ENCODE data around the gene TMA7B.
A peak's percentile ranks its signal among the peaks of the same experiment; 100 is the strongest.

The TMA7B gene

GRCh38 chr22:39995393-39996252 lies 35.4 kb downstream of the TMA7B start:
- TF ChIP-seq, protein P1, sequence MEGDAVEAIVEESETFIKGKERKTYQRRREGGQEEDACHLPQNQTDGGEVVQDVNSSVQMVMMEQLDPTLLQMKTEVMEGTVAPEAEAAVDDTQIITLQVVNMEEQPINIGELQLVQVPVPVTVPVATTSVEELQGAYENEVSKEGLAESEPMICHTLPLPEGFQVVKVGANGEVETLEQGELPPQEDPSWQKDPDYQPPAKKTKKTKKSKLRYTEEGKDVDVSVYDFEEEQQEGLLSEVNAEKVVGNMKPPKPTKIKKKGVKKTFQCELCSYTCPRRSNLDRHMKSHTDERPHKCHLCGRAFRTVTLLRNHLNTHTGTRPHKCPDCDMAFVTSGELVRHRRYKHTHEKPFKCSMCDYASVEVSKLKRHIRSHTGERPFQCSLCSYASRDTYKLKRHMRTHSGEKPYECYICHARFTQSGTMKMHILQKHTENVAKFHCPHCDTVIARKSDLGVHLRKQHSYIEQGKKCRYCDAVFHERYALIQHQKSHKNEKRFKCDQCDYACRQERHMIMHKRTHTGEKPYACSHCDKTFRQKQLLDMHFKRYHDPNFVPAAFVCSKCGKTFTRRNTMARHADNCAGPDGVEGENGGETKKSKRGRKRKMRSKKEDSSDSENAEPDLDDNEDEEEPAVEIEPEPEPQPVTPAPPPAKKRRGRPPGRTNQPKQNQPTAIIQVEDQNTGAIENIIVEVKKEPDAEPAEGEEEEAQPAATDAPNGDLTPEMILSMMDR (IDR thresholded peaks at IDR 0.05; ENCODE audit: low read depth, low read length, missing control alignments), result no peak
- no peak overlapping the region for H3K4me3 ChIP-seq (ENCODE audit: low read depth, low read length)
- no peak for DNase-seq (ENCODE audit: low read depth)

DNA sequence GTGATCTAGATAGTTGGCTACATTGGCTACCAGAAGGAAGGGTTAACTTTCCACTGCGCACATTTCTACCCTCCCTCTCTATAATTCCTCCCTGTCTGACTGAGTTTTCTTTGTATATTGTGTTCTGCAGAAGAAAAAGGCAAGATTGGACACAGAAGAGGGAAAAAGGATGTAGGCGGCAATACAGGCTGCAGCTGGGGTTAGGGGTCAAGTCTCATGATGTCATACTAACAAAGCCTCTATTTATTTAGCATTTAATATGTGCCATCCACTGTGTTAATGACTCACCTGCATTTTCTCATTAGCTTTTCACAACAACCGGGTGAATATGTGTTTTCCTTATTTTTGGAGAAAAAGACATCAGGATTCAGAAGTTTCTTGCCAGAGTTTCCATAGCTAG lies 36.5 kb downstream of the TMA7B start:
- DNase-seq (ENCODE audit: low read depth), result no peak
- TF ChIP-seq, protein P1 (IDR thresholded peaks at IDR 0.05; ENCODE audit: low read depth, low read length, missing control alignments), result no peak
- H3K4me3 ChIP-seq (ENCODE audit: low read depth, low read length), result no peak overlapping the region

DNA sequence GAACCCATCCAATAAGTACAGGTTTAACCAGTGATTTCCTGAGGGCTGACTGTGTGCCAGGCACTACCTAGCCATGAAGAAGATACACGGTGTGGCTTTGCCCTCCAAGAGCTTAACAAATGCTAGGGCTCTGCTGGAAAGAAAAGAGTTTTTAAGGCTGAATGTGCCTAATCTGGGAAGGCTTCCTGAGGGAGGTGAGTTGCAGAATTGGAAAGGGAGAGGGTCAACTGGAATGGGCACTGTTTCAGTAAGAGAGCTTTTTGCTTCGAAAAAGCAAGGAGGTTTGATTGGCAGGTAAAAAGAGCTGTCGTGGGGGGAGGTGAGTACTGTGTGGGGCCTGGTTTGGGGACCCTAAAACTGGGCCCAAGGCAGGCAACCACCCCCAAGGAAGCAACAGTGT lies 37.2 kb downstream of the TMA7B start:
- TF ChIP-seq, protein P1 (IDR thresholded peaks at IDR 0.05; ENCODE audit: low read depth, low read length, missing control alignments), result no peak
- H3K4me3 ChIP-seq (ENCODE audit: low read depth, low read length), result no peak overlapping the region
- no peak for DNase-seq (ENCODE audit: low read depth)

DNA sequence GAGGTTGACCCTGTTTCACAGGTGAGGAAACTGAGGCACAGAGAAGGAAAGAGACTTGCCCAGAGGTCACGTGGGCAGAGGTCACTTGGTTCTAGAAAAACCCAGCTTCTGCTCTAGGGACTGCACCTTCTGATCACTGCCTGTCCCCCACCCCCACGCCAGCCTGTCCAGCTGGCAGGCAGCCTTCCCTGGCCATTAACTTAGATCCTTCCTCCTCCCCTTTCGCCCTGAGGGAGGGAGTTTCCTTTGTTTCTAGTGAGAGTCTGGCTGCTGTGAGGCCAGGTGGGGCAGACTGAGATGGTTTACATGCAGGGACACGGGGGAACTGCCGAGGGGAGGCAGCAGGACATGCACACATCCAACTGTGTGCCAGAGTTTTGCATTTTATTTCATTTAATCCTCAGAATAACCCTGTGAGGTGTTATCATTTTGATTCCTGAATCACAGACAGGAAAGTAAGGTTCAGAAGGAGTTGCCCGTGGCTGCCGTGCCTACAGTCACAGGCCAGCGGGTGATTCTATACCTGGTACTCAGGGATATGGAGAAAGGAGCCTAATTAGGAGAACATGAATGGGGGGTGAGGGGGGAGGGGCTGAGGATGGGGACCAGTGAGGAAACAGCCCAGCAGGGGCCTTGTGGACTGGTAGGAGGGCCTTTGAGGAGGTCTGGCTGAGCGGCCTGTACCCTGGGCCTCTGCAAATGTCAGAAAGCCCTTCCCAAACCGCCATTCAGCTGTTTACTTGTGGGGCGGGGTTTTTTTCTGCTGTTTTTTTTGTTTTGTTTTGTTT lies 37.9 kb downstream of the TMA7B start:
- no peak for DNase-seq (ENCODE audit: low read depth)
- TF ChIP-seq, protein P1 (IDR thresholded peaks at IDR 0.05; ENCODE audit: low read depth, low read length, missing control alignments), result no peak
- H3K4me3 ChIP-seq (ENCODE audit: low read depth, low read length), result no peak overlapping the region

DNA sequence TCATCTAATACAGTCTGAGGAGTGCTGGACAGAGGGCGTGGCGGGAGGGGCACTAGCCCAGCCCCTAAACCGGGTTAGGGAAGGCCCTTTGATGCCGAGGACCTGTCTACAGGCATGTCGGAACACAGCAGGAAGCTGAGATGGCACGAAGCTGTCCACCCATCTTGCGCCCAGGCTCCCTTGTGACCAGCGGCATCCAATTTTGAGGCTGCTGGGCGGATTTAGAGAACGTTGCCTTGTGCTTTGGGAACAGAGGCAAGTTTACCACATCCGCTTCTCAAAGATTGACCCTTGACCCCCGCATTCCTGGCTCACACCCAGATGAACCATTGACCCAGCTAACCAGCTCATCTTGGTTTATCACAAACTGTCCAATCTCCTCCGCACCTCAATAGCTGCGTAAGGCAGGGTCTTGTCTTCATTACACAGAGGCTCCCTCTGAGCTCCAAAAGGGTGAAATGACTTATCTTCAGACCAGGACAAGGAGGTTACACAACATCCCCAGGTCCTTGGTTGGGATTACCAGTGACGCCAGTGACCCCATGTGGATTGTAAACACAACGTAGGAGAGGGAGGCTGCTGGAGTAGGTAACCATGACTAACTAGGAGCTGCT lies 39.1 kb downstream of the TMA7B start:
- no peak overlapping the region for H3K4me3 ChIP-seq (ENCODE audit: low read depth, low read length)
- TF ChIP-seq, protein P1 (IDR thresholded peaks at IDR 0.05; ENCODE audit: low read depth, low read length, missing control alignments), result peak; percentile 17
- DNase-seq (ENCODE audit: low read depth), result no peak

- TF ChIP-seq, protein P1 (IDR thresholded peaks at IDR 0.05; ENCODE audit: low read depth, low read length, missing control alignments), result no peak
- no peak for DNase-seq (ENCODE audit: low read depth)
- H3K4me3 ChIP-seq (ENCODE audit: low read depth, low read length), result no peak overlapping the region
These were observed 40.0 kb downstream of the TMA7B start for GRCh38 chr22:40000171-40000570.
